SKM-1 (cell line): ENCODE data around the gene MRPL10.

Experiments used
- DNase-seq: peaks from one replicate; lab custom pipeline; 2025; ENCODE audit not compliant: unreplicated experiment; lab: John Stamatoyannopoulos, UW

Gene MRPL10

DNA sequence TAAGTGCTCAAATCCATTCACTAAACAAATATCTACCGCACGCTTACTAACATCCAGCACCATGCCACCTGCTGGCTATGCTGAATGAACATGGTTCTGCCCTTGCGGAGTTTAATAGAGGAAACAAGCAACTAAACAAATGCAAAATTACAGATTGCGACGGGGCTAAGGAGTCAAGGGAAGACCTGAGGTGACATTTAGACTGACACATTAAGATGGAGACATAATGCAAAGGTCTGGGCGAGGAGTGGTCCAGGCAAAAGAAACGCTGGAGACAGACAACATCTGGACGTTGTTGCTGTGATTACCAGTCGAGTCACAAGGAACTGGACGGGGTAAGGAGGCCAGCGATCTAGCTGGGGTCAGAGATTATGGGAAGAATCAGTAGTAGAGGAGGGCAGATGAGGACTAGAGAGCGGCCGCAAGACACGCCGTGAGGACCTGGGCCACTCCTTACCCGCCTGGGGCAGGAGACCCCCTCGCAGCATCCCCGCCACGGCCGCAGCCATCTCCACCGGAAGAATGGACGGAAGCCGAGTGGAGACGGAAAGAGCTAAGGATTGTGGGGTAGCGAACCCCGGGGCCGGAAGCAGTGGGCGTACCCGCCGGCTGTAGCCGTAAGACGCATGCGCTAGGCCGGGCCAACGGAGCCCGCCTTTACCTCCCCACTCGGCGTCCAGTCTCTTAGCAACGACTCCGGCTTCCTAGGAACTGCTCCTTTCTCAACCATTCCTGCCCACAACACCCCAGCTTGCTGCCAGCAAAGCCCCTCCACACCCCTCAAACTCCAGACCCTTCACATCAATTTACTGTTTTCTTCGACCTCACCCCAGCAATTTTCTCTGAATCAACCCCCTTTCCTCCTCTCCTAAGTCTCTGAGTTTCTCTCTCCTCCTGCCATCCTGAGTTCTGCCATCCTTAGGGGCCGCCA is at the start of gene MRPL10, which contains the start of gene LRRC46:
Gene MRPL10, minus strand, starts transcription at position 539 of the 931 bp plus-strand sequence. Its CDS starts 30 bp downstream, at position 509.
Gene LRRC46, plus strand, starts transcription at position 668 of the 931 bp plus-strand sequence. CDS start 320 bp downstream, outside the sequence.
- peak; percentile 96 for DNase-seq

DNA sequence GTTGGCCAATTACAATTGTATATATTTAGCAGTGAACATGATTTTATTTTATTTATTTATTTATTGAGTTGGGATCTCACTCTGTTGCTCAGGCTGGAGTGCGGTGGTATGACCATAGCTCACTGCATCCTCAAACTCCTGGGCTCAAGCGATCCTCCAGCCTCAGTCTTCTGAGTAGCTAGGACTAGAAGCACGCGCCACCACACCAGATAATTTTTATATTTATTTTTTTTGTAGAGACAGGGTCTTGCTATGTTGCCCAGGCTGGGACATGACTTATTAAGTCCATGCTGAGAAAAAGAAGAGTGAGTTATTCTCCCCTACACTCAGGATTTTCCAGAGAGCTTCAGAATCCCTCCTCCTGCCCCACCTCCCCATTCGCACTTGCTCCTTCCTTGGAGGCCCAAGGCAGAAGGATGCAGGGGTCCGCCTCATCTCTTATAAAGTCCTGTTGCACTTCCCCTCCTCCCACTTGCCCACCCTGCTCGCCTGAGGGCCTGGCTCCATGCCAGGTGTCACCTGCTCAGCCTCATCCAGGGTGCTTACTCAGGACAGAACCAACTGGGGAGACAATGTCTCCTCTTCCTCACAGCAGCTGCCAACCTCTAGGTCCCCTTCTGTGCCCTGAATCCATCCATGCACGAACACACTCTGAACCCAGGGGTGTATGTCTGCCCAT is 48.6 kb upstream of the MRPL10 start:
- no peak for DNase-seq

DNA sequence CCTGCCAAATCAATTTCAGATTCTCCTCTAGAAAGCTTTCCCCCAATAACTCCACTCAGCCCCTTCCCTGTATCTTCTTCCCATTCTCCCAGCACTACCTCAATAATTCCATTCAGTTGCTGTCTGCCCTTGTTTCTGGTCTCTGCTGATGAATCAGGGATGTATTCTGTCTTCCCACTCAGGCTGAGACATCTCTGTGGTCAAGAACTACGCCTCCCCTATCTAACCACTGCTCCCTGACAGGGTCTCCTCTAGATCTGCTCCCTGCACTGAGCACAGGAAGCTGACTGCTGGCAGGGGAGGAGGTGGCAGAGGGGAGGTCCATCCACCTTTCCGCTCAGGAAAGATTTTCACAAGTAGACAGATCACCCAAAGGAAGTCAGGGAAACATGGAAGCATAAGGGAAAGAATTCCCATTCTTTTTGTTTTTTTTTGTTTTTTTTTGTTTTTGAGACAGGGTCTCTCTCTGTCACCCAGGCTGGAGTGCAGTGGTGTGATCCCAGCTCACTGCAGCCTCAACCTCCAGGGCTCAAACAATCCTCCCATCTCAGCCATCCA is 47.8 kb upstream of the MRPL10 start:
- DNase-seq: no peak

DNA sequence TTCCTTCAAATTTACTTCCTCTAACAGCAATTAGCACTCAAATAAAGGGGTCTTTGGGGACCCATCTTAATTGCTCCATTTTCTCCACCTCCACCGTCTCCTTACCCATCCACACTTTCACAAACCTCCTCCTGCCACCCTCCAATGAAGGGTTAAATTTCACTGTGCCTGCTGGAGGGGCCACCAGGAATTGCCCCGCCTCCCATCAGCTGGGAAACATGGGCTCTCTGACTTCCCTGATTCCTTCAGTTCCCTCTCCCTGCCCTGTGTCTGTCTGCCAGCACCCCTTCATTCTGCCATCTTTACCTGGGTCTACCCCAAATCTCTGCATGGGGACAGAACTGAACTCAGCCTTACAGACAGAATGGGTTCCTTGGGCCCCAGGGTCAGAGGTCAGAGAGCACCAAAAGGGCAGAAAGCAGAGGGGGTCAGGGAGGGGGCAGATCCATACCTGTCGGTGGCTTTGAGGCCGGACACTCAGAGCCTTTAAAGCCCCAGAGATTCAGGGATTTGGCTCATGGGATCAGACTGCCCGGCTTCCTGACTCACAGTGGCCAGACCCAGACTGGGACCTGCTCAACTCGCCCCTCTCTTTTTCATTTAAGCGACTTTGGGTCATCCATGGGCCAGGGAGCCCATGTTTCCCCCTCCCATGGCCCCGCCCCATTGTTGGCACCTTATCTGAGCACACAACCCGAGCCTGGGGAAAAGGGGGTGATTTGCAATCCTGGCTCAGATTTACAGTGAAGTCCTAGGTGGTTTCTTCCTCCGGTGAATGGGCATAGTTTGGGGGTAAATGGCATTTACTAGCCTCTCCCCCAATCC is 47.1 kb upstream of the MRPL10 start:
- DNase-seq: no peak

DNA sequence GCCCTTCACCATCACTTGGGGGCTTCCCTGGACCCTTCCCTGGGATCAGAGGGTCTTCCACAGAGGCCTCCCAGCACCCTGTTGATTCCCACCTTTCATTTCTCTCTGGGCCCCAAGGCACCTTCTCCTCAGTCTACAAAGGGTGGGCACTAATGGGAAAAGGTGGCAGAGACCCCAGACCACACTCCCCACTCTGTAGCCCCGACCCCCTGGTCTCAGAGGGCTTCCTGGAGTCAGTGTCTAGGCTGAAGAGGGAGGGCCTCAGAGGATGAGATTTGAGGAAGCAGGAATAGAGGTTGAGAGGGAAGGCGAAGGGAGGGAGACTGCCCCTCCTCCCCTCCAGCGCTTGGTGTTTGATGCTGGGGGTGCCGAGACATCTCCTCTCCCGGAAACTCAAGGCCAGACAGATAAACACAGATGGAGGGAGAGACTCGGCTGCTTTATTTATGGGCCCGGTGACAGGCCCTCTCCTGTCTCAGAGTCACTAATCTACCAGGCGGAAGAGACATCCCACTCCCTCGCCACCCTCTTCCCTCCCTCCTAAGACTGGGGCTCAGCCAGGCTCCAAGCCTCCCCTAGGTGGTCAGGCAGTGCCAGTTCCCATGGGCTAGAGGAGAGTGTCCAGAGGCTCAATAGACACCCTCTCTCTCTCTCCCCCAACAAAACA is 46.2 kb upstream of the MRPL10 start:
- no peak for DNase-seq

DNA sequence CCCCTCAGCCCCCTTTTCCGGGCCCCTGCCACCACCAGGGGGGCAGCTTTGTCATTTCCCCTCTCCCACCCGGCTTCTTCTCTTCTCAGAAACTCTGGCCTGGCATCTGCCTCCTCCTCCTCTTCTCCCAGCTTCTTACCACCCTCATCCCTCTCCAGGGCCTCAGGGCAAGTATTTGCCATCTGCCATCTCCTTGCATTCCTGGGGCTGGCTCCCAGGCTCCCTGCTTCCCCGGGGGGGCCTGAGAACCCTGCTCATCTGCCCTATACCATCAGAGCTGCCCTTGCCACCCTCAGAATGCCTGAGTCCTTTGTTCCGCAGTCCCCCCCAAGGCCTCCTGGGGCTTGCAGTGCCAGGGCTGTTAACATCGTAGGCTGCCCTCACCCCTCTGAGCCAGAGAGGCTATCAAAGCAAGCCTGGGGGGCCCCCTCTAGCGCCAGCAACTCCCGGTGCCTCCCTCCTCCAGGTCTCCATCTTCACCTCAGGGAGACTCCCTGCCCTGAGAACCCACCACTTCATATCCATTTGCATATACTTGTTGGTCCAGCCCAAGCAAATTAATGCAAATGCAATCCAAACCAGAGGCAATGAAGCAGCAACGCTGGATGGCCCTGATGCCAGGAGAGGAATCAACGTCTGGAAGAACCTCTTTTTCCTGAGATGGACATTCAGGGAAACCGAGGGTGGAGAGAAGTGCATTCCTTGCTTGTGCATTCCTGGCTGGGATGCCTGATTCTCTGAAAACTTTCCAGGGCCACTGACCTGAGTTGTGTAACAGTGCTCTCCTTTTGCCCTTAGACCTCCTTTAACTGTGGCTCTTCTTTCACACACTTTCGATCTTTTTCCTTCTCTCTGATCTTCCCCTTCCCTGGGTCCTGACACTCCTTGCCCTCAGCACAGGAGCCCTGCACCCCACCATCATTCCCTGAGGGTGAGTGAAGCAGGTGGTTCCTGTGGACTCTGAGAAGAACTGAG is 44.0 kb upstream of the MRPL10 start:
- DNase-seq: no peak

DNA sequence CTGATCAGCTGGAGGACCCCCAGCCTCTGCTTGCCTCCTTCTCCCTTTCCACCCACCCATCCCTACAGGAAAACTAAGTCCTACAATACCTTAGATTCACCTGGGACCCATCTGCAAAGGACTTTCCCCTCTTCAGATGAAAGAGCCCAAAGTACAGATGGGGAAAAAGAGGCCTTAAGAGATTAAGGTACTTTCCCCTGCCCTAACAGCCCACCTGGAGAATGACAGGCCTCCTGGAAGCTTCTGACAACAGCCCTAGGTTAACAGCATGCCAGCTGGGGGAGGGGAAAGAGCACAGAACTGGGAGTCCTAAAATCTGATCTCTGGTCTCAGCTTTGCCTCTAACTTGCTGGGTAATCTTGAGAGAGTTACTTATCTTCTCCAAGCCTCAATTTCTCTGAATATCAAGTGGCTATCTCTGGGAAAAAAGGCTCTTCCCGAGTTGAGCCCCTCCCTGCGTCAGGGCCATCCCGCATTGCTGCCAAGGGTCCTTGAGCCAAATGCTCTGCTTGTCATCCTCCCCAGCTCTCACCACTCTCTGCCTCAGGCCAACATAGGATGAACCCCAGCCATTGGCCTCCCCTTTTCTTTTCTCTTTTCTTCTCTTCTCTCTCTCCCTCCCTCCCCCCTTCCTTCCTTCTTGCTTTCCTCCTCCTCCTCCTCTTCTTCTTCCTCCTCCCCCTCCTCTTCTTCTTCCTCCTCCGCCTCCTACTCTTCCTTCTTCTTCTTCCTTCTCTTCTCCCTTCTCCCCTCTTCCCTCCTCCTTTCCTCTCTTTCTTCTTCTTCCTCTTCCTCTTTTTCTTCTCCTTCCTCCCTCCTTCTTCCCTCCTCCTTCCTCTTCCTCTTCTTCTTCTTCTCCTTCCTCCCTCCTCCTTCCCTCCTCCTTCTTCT is 42.1 kb upstream of the MRPL10 start:
- no peak for DNase-seq

DNA sequence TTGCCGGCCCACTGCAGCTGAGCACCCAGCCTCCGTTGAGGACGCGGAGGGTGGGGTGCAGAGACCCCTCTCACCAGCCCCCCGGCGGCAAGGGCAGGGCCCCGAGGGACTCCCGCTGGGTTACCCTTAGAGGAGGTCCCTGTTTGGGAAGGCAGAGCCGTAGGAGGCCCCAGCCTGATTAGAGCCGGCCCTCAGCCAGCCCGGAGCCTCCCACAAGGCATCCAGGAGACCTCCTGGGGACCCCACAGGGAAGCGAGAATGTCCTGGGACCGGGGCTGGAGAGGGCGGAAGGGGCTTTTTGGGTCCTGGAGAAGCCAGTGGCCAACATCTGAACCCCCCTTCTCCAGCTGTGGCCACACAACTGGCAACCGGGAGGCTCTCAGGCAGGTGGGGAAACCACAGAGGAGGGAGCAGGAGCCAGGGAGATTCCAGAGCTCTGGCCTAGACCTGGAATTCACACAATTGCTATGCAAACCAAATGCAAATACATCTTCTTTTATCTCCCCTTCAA is 41.4 kb upstream of the MRPL10 start:
- no peak for DNase-seq

DNA sequence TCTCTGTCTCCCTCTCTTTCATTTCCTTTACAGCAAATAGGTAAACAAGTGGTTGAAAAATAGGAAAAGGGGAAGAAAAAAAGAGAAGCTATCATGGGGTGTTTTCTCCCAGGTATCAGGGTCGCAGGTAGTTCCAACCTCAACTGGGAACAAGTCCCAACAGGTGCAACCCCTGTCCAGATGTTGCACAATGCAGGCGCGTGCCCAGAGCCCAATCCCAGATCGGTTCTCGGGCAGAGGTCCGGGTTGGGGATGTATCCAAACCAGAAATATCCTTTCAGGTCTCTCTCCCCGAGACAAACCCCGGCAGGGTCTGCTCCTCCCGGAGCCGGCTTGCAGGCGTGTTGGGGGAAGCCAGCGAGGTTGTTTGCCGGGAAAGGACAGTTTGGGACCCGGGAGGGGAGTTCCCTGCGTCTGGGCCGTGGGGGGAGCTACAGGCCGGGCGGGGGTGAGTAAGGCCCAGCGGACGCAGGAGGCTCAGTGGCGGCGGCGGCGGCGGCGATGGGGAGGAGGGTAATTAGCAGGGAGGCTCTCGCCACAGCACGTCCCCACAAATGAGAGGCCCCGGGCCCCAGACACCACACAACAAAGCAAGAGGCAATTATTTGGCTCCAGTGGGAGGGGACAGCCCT is 40.8 kb upstream of the MRPL10 start:
- DNase-seq: no peak

DNA sequence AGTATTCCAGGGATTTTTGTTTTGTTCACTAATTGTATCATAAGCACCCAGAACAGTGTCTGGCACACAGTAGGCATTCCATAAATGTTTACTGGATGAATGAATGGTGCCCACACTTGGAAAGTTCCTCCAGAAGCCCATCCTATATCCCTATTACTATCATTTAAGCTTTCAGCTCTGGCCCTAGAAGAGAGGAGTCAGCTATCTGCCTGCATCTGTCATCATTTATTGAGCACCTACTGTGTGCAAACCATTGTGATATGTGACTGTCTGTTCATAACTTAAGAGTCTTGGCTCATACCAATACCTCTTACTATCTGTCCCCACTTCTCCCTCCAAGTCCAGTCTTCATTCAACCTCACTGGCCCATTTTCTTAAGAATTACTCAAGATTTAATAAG is 39.7 kb upstream of the MRPL10 start:
- no peak for DNase-seq

DNA sequence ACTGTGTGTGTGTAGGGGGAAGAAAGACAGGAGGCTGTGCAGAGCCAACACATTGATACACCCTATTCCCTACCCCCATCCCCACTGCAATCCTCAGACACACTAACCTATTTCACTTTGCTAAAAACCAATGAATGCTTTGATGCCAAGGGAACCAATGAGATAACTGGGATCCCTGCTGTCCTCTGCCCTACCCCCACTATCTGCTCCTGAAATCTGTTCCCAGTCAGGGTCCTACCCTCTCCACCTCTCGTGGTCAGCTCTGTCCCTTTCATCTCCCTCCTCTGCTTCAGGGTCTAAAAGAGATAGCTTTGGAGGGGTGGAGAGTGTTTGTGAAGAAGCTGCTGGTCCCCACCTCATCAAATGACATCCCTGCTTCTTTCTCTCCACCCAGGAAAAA is 38.7 kb upstream of the MRPL10 start:
- DNase-seq: no peak

DNA sequence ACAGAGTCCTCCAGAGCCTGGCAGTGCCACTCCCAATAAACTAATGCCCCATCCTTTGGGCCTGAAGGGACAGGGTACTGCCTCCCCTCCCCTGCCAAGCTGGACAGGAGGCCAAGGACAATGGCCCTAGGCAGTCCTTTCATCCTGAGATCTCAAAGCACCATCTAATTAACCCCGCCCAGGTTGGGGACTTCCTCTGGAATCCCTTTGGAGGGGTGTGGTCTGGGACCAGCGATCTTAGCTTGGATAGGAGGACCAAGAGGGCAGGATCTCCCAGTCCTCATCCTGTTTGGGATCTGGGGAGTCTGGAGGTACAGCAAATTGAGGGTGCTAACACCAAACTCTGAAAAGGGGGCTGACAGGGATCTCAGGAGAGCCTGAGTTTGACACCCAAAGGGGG is 37.8 kb upstream of the MRPL10 start:
- no peak for DNase-seq

DNA sequence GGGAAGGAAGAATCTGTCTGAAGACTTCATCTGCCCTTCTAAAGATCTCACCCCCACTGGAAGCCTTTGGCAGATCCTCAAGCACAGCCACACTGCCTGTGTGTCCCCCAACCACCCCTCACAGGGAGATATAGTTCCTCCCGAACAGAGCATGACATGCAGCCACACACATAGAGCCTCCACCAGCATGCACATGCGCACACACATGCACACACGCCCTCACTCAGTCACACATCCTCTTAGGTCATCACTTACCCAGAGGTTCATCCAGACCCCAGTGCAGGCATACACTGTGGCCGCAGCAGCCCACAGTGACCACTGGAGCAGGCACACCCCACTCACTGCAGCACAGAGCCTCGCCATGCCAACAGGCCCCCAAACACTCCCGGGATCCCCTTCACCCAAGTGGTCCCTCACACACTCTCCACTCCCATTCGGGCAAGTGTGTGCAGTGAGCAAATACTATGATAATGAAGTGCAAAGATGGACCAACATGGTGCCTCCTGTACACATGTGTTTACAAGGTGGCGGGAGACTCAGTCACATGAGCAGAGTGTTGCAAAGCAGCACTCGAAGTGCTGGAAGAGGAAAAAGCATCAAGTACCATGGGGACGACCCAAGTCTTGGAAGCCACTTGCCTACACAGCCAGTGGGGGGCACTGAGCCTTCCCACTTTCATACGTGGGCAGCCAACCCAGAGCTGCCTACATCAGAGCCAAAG is 36.6 kb upstream of the MRPL10 start:
- no peak for DNase-seq

DNA sequence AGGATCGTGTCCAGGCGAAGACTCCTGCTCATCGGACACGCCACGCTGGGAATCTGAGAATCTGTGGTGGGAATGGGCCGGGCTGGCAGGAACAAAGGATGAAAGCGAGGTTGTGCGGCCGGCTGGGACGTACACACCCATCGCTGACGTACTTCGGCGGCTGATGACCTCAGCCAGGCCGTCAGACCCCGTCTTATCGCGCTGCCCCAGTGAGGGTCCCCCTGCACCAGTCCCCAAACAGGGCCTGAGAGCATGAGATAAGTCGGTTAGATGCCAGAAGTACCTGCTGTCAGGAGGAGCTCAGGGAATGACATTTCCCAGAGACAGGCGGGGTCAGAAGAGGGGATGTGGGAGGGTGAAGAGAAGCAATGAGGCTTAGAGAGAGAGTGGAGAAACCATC is 35.6 kb upstream of the MRPL10 start:
- no peak for DNase-seq

DNA sequence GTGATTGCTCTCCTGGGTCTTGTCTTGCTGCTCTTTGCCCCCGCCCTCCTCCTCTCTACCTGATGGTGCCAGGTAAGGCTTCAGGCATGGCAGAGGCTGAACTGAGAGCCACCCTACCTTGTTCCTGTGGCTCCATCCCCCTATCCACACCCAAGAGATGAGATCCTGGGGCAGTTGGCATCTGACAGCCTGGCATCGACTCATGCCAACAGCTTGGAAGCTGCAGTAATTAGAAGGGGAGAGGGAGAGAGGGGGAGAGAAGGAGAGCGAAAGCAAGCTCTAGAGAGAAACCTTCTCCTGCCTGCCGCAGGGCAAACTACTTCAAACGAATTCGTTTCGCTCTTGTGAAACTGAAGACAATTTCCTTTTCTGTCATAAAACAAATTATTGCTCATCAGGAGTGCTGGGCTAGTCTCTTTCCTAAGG is 33.5 kb upstream of the MRPL10 start:
- DNase-seq: no peak

DNA sequence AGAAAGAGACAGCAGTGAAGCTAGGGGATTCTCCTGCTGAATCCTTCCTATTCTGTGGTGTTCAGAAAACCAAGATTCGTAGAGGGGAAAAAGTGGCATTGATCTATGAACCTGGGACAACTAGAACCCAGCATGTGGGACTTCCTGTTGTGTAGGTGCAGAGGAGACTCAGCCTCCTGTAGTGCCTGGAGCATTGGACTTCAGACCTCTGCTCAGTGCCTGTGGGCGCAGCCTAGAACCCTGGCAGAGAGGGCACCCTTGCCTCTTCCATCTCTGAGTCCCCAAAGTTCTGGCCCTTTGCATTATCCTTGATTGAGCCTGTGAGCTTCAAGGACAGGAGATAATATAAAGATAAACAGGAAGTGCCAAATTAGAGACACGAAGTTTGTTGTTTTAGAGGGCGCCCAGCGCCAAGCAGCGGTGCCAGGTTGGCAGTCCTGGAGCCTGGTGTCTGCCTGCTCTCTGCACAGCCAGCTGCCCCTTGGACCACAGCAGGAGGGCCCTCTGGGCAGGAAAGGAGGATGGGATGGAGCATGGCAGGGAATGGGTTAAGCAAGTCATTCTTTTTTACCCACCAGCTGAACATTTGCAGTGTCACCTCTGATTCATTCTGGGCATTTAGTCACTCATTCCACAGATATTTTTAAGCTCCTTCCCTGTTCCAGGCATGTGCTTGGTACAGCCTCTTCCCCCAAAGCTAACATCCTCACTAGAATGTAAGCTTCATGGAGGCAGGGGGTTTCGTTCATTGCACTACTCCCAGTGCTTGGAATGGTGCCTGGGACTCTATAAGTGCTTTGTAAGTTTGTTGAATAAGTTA is 31.5 kb upstream of the MRPL10 start:
- no peak for DNase-seq
